Caki2 (cell line): ENCODE measurements around the gene PHKG2. TPM values are rescaled to one million over a fixed set of nuclear protein-coding genes. Genes with fewer than 3 reads are reported as not detected.
A peak's percentile ranks its signal among the peaks of the same experiment; 100 is the strongest.

Source experiments
- DNase-seq: peaks from one replicate; pipeline ENCODE4 v3.0.0-alpha.2; 2015; ENCODE audit warnings: low read depth
- in situ Hi-C: cut with HindIII; loops from 2 replicates; pipeline ENCODE4 v1.10.0; 2016; ENCODE audit warnings: low sequenced_read_pairs, low pct_unique_long_range_greater_than_20kb, mixed read lengths
- total RNA-seq: library from RNA; depleted of rRNA; stranded (reverse); fragments of >200 nt; shearing (Covaris generic); gene quantifications from 2 replicates; pipeline ENCODE4 v1.2.3, GENCODE V29; 2014; ENCODE audit warnings: low replicate concordance

Gene PHKG2
- total RNA-seq, 1 experiment from 2014 or later, result 32.0 TPM

GRCh38 chr16:30747331-30747730 is 894 bp upstream of the PHKG2 start:
- no peak for DNase-seq
- in situ Hi-C loops, result no loop called here

- peak; percentile 33 for DNase-seq
- in situ Hi-C loops, result no loop called here
These were observed 615 bp downstream of the PHKG2 start for GRCh38 chr16:30748634-30749445.

GRCh38 chr16:30750201-30750600 is 2.0 kb downstream of the PHKG2 start:
- DNase-seq, result no peak
- in situ Hi-C loops, result loop anchor here (25.0 kb wide), 1 partner anchor 187 kb away; the partner anchor contains the start of gene ORAI3

- no peak for DNase-seq
- in situ Hi-C loops, result loop anchor here (25.0 kb wide), 1 partner anchor 186 kb away; the partner anchor contains the start of gene ORAI3
These were observed 2.7 kb downstream of the PHKG2 start for GRCh38 chr16:30750876-30751465.

GRCh38 chr16:30753596-30753995 is 5.4 kb downstream of the PHKG2 start:
- in situ Hi-C loops, result loop anchor here (25.0 kb wide), 1 partner anchor 184 kb away; the partner anchor contains the start of gene ORAI3
- DNase-seq, result no peak

DNA sequence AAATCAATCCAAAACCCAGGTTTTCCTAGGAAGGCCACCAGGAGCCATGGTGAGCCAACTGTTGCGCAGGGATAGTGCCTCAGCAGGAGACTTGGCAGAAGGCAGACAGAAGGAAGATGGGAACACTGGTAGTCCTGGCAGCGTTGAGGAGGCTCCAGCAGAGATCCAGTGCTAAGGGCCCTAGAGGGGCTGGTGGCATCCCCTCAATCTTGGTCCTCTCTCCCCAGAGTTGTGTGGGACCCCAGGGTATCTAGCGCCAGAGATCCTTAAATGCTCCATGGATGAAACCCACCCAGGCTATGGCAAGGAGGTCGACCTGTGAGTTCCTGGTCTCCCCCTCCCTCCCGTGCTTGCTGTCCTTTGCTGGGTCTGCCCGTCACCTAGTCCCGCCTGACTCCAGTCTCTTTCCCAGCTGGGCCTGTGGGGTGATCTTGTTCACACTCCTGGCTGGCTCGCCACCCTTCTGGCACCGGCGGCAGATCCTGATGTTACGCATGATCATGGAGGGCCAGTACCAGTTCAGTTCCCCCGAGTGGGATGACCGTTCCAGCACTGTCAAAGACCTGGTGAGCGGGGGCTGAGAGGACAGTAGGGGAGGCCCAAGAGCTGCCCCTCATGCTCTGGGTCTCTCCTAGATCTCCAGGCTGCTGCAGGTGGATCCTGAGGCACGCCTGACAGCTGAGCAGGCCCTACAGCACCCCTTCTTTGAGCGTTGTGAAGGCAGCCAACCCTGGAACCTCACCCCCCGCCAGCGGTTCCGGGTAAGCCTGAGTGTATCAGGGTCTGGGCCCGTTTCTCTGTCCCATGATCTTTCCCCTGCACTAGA is 7.9 kb downstream of the PHKG2 start:
- in situ Hi-C loops, result loop anchor here (25.0 kb wide), 1 partner anchor 181 kb away; the partner anchor contains the start of gene ORAI3
- no peak for DNase-seq

DNA sequence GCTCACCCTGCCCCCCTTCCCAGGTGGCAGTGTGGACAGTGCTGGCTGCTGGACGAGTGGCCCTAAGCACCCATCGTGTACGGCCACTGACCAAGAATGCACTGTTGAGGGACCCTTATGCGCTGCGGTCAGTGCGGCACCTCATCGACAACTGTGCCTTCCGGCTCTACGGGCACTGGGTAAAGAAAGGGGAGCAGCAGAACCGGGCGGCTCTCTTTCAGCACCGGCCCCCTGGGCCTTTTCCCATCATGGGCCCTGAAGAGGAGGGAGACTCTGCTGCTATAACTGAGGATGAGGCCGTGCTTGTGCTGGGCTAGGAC is 8.5 kb downstream of the PHKG2 start:
- in situ Hi-C loops, result loop anchor here (25.0 kb wide), 1 partner anchor 181 kb away; the partner anchor contains the start of gene ORAI3
- no peak for DNase-seq

GRCh38 chr16:30757316-30757715 is 9.1 kb downstream of the PHKG2 start:
- in situ Hi-C loops, result loop anchor here (25.0 kb wide), 1 partner anchor 180 kb away; the partner anchor contains the start of gene ORAI3
- no peak for DNase-seq

GRCh38 chr16:30758988-30759491 is 10.8 kb downstream of the PHKG2 start:
- in situ Hi-C loops, result loop anchor here (25.0 kb wide), 1 partner anchor 178 kb away; the partner anchor contains the start of gene ORAI3
- no peak for DNase-seq

DNA sequence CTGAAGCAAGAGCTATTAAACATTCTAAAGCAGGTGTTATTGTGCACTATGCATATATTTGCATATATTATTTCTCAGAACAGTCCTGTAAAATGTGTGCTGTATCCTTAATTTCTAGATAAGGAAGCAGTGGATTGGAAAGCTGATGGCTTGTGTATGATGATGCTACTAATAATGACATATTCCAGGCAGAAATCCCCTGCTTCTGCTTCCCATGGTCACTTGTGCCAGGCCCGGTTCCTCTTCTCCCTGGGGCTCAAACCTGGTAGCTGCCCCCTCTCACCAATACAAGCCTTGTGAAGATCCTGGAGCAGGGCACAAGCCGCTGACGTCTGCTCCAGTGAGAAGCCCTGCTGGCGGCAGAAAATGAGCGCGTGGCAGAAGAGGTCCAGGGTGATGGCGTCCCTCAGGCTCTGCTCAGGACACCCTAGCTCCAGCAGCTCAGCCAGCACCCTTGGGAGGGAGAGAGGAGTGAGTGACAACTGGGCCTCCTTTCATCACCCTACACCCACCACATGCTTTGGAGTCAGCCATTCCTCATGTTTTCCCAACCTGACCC is 11.9 kb downstream of the PHKG2 start:
- in situ Hi-C loops, result loop anchor here (25.0 kb wide), 1 partner anchor 177 kb away; the partner anchor contains the start of gene ORAI3
- no peak for DNase-seq

DNA sequence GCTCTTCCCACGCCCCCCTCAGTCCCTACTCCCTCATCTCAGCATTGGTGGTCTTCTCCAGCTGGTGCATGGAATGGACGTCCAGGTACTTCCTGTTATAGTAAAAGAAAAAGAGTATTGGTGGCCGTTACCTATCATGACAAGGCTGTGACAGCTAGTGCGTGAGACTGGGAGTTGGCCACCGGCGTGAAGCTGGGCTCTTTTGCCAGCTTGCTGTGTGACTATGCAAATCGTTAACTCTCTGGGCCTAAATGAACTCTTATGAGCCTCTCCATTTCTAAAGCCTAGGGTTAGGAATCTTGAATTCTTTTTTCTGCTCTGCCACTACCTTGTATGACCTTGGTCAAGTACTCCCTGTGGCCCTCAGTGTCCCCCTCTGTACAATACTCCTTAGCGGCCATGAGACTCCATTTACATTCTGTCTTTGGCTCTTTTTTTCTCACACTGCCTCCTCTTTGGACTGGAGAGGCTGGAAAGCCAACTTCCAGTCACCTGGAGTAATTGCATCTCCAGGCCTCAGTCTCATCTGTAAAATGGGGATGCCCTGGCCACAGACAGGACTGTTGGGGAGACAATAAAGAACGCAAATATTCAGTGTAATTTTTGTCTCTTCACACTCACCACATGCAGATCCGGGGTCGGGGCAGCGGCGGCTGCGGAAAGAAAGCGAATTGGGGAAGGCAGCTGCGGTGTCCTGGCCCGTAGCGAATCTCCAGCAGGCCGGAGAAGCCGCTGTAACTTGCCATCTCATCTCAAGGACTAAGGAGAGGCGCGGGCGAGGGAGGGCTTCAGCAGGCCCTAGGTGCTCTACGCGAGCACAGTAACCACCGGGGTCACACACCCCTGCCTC is 12.6 kb downstream of the PHKG2 start:
- DNase-seq, result no peak
- in situ Hi-C loops, result loop anchor here (25.0 kb wide), 1 partner anchor 176 kb away; the partner anchor contains the start of gene ORAI3

- peak; percentile 43 for DNase-seq
- in situ Hi-C loops, result loop anchor here (25.0 kb wide), 1 partner anchor 176 kb away; the partner anchor contains the start of gene ORAI3
These were observed 13.3 kb downstream of the PHKG2 start for GRCh38 chr16:30761427-30761927.

- DNase-seq, result peak; percentile 99
- in situ Hi-C loops, result loop anchor here (25.0 kb wide), 1 partner anchor 175 kb away; the partner anchor contains the start of gene ORAI3
These were observed 14.0 kb downstream of the PHKG2 start, which contains the start of the genes CFAP119 and RNF40 for GRCh38 chr16:30761928-30762902. Gene CFAP119, minus strand, starts transcription at chr16:30762062. Its CDS starts 314 bp downstream, at chr16:30761748. Gene RNF40, plus strand, starts transcription at chr16:30762322. Its CDS starts 224 bp downstream, at chr16:30762546.

DNA sequence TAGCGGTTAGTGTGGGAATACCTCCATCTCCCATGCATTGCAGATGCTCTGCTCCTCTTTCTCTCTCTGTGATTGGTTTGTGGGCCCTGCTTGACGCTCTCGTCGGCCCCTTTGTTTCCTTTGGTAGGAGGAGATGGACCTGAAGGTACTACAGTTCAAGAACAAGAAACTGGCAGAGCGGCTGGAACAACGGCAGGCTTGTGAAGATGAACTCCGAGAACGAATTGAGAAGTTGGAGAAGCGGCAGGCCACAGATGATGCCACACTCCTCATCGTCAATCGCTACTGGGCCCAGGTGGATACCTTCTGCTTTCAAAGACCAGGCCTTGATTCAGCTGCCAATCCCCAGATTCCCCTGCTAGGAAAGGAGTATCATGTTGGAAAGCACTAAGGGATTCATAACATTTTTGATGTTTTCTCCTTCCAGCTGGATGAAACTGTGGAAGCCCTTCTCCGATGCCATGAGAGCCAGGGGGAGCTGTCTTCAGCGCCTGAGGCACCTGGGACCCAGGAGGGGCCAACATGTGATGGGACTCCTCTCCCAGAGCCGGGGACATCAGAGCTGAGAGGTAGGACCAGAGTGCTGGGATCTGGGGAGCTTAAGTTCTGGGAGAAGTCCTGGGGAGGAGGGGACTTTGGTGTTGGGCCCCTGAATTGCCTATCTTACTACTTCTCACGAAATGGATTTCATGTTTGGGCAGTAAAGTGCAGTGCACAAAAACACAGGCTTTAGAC is 14.9 kb downstream of the PHKG2 start:
- in situ Hi-C loops, result loop anchor here (25.0 kb wide), 1 partner anchor 174 kb away; the partner anchor contains the start of gene ORAI3
- DNase-seq, result no peak

DNA sequence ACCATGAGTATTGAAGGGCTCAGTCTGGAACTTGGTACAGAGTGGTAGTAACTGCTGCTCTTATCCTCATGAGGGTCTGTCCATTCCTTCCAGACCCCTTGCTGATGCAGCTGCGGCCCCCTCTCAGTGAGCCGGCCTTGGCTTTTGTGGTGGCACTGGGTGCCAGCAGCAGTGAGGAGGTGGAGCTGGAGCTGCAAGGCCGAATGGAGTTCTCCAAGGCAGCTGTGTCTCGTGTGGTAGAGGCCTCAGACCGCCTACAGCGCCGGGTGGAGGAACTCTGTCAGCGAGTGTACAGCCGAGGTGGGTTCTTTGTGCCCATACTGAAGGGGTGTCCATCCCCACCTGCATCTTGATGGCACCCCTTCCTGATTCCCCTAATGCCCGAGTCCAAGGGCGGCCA is 15.9 kb downstream of the PHKG2 start:
- in situ Hi-C loops, result loop anchor here (25.0 kb wide), 1 partner anchor 173 kb away; the partner anchor contains the start of gene ORAI3
- no peak for DNase-seq
